NCI-H2171 treated with DMSO at 0.1 percent for 48 hours (cell line): ENCODE results near the gene SCAMP5.
A peak's percentile ranks its signal among the peaks of the same experiment; 100 is the strongest.

ENCODE experiments used
- DNase-seq: peaks from one replicate; lab custom pipeline; 2025; lab: John Stamatoyannopoulos, UW

SCAMP5 gene

DNA sequence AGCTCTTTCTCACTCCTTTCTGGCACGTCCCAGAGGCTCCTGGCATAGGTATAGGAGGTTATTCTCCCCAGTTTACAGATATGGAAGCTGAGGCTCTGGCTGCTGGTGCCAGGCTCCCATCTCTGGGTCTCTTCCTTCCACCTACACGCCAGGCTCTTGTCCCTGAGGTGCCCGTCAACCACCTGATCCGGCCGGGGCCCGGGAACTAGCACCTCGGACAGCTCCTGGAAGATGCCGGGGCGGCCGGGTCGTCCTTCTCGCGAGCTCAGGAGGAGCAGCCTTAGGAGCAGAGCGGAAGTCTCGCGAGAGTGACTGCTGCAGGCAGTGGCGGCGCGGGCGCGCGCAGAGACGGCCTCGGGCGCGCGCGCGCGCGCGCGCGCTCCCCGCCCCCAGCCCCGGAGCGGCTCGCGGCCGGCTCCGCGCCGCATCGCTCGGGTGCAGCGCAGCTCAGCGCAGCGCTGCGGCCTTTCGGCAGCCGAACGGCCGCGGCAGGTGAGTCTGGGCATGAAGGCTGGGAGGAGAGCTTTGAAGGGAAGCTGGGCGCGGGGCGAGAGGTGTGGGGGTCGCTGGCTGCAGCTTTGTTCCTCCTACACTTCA, at the start of gene SCAMP5:
SCAMP5 (plus strand) TSS at position 382 of the 597 bp plus-strand sequence. CDS start 16,277 bp downstream, outside the sequence.
- DNase-seq, result peak; percentile 96

DNA sequence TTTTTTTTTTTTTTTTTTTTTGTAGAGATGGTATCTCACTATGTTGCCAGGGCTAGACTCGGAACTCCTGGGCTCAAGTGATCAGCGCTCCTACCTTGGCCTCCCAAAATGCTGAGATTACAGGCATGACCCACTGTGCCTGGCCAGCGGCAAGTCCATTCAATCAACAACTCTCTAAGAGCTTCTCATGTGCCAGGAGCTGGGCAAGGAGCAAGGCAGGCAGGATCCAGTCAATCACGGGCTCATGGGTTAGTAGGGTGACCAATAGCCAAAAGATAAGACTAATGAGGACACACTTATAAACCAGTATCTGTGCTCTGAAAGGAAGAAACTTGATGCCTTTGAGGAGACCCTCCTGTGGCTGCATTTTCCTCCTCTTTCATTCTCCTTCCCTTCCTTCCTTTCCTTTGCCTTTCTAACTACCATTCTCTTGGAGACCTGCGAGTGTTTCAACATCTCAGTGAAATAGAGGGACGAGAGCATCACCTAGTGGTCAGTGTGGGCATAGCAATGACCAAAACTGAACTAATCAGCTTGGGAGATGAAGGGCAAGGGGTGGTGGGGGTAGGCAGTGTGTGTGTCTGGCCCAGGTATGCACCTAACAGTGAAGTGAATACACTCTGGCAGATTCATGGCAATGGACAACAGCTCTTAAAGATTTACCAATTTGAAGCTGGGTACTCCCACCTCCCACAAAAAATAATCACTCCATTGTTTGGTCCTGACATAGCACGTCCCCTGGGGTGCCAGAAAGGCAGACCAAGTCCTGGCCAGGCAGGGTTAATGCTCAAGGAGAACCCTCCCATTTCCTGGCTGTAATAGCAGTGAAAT, 45.1 kb upstream of the SCAMP5 start:
- peak; percentile 75 for DNase-seq

GRCh38 chr15:74951006-74951405, 44.4 kb upstream of the SCAMP5 start:
- DNase-seq, result no peak

GRCh38 chr15:74954515-74954914, 40.8 kb upstream of the SCAMP5 start:
- no peak for DNase-seq

GRCh38 chr15:74955017-74955416, 40.3 kb upstream of the SCAMP5 start:
- no peak for DNase-seq

DNA sequence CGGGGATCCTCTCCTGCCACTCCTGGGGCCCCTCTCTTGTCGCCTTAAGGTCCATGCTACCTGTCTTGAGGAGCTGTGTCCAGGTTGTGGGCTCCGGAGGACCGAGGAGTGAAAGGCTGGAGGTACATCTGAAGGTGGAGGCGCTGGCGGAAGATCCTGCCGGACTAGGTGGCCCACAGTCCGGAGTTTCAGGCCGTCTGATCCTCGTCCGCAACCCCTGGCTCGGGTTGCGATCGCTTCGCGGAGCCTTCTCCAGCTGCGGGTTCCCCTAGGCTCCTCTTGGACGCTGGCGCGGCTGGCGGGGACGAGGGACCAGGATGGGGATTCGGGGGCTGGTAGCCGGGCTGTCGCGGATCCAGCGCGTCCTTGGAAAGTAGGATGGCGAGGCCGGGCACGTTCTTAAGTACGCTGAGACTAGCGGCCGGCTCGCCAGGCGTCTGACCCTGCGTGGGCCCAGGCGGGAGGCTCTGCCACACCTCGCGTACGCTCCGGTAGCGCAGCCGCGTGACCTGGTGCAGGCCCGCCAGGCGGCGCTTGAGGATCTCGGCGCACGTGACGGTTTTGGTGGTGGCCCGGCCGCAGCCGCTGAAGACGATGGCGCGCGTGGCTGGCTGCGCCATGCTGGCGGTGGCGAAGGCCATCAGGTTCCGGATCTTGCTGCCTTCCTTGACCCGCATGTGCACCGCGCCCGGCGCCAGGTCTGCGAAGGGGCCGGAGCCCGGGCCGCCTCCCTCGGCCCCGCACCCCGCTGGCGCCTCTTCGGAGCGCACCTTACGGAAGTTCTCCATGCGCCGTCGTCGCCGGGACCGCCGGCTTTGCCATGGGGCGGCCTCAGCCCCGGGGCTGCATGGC, 39.3 kb upstream of the SCAMP5 start:
- DNase-seq, result no peak

DNA sequence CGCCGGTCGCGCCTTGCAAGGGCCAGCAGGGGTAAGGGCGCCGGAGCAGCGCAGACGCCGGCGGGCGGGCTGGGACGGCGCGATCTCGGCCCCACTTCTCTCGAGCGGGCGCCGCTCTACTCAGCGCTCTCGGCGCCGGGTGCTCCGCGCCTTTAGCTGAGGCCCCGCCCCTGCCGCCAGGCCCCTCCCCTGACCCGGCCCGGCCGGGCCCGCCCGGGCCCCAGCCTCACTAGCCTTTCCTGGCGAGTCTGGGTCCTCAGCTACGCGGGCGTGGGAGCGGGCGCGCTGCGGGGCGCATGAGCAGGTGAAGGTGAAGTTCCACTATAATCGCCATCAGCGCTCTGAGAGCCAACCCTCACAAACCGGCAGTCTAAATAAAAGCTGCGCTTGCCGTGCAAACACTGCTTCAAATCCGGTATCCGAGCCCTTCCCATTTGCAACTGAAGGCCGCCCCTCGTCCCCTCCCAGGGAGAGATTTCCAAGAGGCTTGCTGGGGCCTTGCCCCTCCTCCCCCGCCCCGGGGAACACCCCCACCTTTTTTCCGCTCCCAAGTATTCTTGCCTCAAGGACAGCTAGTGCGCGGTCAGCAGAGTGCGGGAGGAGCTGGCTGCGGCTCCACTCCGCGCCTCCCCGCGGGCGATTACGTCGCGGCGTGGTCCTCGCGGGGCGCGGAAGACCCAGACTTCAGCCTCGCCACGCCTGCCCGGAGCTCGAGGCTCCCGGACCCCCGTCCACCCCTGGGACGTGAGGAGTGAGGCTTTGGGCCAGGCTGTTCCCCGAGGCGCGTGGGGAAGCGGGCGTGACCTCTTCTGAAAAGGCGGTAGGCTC, 38.5 kb upstream of the SCAMP5 start, which contains the start of gene RPP25:
RPP25 (minus strand) TSS at position 125 of the 828 bp plus-strand sequence. CDS start 189 bp downstream, outside the sequence.
- DNase-seq, result peak; percentile 47

DNA sequence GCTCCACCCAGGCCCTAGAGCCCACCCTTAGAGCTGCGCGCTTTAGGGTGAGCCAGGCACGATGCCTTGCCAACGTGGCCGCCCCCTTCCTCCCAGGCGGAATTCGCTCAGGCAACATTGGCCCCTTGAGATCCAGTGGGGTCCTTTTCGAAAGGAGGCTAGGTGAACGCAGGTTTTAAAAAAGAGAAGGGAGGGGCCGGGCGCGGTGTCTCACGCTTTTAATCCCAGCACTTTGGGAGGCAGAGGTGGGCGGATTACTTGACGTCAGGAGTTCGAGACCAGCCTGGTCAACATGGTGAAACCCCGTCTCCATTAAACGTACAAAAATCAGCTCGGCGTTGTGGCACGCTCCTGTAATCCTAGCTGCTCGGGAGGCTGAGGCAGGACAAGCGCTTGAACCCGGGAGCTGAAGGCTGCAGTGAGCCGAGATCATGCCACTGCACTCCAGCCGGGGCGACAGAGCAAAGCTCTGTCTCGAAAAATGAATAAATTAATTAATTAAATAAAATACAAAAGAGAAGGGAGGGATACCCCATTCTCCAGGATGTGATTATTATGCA, 37.8 kb upstream of the SCAMP5 start:
- peak; percentile 17 for DNase-seq

GRCh38 chr15:74958320-74958907, 36.9 kb upstream of the SCAMP5 start:
- DNase-seq, result peak; percentile 80

DNA sequence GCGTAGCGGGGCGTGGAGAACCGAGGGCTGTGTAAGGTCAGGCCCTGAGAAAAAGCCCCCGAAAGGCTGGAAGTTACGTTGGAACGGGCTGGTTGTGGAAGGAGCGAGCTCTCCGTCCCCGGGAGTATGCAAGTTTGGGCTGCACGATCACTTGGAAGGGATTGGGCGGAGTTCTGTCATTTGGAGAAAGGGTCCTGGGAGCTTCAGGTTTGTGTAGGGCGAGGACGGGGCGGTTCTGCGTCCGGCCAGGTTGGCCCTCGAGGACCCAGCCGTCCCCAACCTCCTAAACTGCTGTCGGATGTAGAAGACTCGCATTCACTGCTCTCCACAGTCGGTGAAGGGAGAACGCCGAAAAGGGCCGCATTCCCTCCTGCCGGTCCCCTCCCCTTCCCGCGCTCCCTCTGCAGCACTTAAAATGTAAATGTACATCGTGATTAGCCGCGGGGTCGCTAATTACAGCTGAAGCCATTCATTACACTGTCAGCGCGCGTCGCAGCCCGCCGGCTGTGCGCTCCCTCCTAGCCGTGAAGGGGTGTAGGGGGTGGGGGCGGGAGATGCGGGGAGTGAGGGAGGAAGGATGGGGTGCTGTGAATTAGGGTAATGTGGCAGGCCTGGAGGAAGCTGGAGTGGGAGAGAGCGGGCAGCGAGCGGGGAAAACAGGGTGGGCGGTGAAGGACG, 36.3 kb upstream of the SCAMP5 start:
- no peak for DNase-seq

- no peak for DNase-seq
Measured at GRCh38 chr15:74959586-74959939, 35.8 kb upstream of the SCAMP5 start.

DNA sequence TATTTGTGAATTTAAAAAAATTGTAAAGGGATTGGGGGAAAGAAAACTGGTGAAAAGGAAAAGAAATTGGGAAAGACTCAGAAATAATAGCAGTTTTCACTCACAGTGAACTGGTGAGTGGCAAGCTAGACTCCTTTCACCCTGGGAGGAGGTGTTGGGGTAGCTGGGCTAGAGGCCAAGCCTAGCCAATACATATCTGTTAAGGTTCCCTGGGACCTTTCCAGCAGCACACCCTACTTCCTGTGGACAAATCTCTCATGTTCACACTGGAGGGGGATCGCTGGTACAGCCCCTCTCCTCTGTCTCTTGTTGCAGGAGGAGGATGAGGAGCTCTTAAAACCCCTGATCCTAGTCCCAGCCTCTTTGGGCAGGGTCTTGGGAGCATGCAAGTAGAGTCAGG, 35.1 kb upstream of the SCAMP5 start:
- no peak for DNase-seq

DNA sequence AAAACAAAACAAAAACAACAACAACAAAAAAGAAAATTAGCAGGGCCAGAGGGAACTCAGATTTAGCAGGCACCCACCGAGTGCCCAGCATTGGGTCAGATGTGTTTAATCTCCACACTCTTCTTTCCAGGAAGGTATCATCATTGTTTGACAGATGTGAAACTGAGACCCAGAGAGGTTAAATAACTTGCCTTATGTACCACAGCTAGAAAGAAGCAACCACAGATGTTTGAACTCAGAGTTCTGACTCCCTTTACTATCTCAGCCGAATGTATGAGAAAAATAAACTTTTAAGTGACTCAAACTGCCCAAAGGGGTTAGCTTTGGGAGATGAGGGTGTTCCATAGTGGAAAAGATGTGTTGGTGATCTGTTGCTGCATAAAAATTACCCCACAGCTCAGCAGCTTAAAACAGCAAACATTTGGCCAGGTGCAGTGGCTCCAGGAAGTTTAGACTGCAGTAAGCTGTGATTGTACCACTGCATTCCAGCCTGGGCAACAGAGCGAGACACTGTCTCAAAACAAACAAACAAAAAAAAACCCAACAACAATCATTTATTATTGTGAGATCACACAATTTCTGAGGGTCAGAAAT, 34.3 kb upstream of the SCAMP5 start:
- no peak for DNase-seq

DNA sequence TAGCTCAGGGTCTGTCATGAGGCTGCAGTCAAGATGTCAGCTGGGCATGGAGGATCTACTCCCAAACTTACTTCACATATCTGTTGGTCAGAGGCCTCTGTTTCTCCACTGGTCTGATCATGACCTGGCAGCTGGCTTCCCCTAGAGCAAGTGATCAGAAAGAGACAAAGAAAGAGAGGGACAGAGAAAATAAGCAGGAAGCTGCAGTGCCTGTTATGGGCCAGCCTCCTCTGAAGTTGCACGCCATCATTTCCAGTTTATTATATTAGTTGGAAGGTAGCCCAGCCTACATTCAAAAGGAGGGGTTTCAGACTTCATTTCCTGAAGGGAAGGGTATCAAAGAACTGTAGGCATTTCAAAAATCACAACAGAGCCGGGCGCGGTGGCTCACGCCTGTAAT, 33.7 kb upstream of the SCAMP5 start:
- no peak for DNase-seq

- no peak for DNase-seq
Measured at GRCh38 chr15:74962219-74962618, 33.1 kb upstream of the SCAMP5 start.

DNA sequence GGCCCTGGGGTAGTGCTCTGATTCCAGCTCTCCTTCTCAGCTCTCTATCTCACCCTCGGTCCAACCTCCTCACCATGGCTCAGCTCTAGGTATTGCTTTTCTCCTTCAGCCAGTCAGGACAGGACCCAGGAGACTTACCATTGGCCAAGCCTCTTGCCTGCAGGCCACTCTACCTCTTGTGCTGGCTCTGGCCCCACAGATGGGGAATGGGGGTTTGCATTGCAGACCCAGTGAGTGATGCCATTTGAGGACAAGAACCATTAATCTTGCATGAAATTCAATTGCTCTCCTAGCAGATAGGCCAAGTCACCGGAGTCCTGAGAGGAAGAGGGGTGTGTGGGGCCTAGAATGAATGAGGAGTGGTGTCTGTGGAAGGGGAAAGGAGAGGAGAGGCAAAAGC, 32.7 kb upstream of the SCAMP5 start:
- DNase-seq, result no peak

DNA sequence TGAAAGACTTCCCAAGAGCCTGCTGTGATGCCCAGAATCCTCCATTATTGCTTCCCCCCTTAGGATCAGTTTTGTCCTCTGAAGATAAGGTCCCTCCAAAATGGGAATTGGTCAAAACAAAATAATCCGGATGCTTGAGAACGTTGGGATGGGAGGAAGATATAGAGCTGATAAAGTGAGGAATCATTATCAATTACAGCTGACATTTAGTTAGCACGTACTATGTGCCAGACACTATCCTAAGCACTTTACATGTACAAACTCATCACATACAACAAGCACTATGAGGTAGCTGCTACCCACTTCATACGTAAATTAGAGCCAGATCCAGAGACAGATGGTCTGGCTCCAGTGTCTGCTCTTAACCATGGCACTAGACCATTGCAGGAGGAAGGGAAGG, 32.1 kb upstream of the SCAMP5 start:
- DNase-seq, result no peak

DNA sequence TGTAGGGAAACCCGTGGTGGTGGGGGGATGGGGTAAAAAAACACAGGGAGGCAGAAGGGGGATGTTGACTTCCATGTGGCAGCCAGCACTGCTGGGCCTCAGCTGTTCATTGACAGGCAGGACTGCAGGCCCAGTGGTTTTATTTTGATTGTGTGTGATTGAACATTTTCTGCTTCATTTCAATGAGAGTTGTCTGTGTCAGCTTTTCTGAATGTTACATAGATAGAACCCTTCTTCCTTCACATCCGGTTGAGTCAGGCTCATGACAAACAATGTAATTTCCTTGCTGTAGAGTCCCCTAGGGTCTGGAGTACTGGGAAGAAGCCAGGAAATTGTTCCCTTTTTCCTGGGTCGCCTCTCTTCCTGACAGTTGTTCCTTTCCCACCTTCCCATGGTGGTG, 30.6 kb upstream of the SCAMP5 start:
- no peak for DNase-seq

DNA sequence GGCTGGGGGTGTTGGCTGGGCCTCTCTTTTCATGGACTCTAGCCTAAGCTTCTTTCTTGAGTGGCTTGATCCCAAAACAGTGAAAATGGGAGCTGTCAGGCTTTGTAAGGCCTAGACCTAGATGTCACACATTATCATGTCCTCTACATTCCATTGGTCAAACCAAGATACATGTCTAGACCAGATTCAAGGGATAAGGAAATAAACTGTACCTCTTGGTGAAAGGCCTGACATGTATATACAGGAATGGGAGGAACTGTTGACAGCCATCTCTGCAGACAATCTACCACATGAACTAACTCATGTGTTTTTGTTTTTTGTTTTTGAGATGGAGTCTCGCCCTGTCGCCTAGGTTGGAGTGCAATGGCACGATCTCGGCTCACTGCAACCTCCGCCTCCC, 27.7 kb upstream of the SCAMP5 start:
- no peak for DNase-seq

DNA sequence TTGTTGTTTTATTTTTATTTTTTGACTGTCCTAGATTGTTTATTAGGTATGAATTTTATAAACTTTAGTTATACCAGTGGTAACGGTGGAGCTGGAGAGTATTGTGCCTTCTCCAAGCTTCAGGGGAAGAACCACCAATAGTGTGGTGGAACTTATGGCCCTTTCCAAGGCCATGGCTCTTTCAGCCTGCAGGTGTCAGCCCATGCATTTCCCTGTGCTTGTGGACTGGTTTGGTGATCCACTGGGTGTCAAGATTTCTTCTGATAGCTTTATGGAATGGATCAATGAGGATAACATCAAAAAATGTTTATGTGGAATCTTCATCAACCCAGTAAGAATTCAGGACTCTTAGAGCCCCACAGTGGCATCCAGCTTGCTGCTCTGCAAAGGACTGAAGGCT, 19.2 kb upstream of the SCAMP5 start:
- DNase-seq, result no peak
